Neural cell (in vitro differentiated cells): ENCODE measurements around the gene KIF4A. TPM values are rescaled to one million over a fixed set of nuclear protein-coding genes. Genes with fewer than 3 reads are reported as not detected.

Experiments
- H2AFZ ChIP-seq: fragments of 200-600, 300-800 bp; sonication (generic), shearing (Covaris generic); 2 replicates; pipeline ENCODE4 v1.6.0; 2014; ENCODE audit warnings: low read depth, mild to moderate bottlenecking, antibody characterized with exemption, low read length, moderate library complexity
- H3F3A ChIP-seq: fragments of 200-600 bp; shearing (Covaris generic); 2 replicates; pipeline ENCODE4 v1.6.1; 2016; ENCODE audit warnings: mild to moderate bottlenecking, moderate library complexity, mixed read lengths, antibody characterized with exemption, low read length; ENCODE audit not compliant: insufficient read depth, poor library complexity, severe bottlenecking
- H3K27ac ChIP-seq: fragments of 200-600, 300-800 bp; sonication (generic), shearing (Covaris generic); 2 replicates; pipeline ENCODE4 v1.5.1; 2014; ENCODE audit warnings: mild to moderate bottlenecking, low read length, moderate library complexity
- H3K27me3 ChIP-seq: fragments of 300-800, 200-600 bp; sonication (generic), shearing (Covaris generic); 2 replicates; pipeline ENCODE4 v1.6.0; 2014; ENCODE audit warnings: mild to moderate bottlenecking, low read depth, low read length, moderate library complexity; ENCODE audit not compliant: insufficient read depth
- H3K36me3 ChIP-seq: fragments of 300-800, 200-600 bp; sonication (generic), shearing (Covaris generic); 2 replicates; pipeline ENCODE4 v1.5.1; 2014; ENCODE audit warnings: mild to moderate bottlenecking, antibody characterized with exemption, low read length, moderate library complexity; ENCODE audit not compliant: insufficient read depth
- H3K4me2 ChIP-seq: fragments of 300-800, 200-600 bp; sonication (generic), shearing (Covaris generic); 2 replicates; pipeline ENCODE4 v1.6.0; 2014; ENCODE audit warnings: mild to moderate bottlenecking, low read length
- H3K4me3 ChIP-seq: fragments of 300-800, 200-600 bp; sonication (generic), shearing (Covaris generic); 2 replicates; pipeline ENCODE4 v1.5.1; 2014; ENCODE audit warnings: mild to moderate bottlenecking, low read length, moderate library complexity
- H3K79me2 ChIP-seq: fragments of 200-600 bp; shearing (Covaris generic); replicated peaks from 2 replicates; pipeline ENCODE4 v1.6.0; 2014; ENCODE audit warnings: mild to moderate bottlenecking, low read length, moderate library complexity; ENCODE audit not compliant: insufficient read depth
- H3K9ac ChIP-seq: fragments of 300-800, 200-600 bp; sonication (generic), shearing (Covaris generic); 2 replicates; pipeline ENCODE4 v1.6.1; 2016; ENCODE audit warnings: mild to moderate bottlenecking, low read length, mixed read lengths
- H3K9me2 ChIP-seq: fragments of 200-600 bp; shearing (Covaris generic); 2 replicates; pipeline ENCODE4 v1.6.1; 2016; ENCODE audit warnings: mild to moderate bottlenecking, low read length, mixed read lengths; ENCODE audit not compliant: insufficient read depth
- H3K9me3 ChIP-seq: fragments of 200-600, 300-800 bp; sonication (generic), shearing (Covaris generic); 2 replicates; pipeline ENCODE4 v1.6.1; 2016; ENCODE audit warnings: mild to moderate bottlenecking, mixed run types, low read length, moderate library complexity, mixed read lengths
- H4K20me1 ChIP-seq: fragments of 200-600 bp; shearing (Covaris generic); 2 replicates; pipeline ENCODE4 v1.6.1; 2016; ENCODE audit warnings: mild to moderate bottlenecking, mixed run types; ENCODE audit not compliant: insufficient read depth
- CTCF ChIP-seq: fragments of 450-650 bp; IDR thresholded peaks from 2 replicates; pipeline ENCODE4 v1.5.1; 2014; ENCODE audit warnings: antibody characterized with exemption, mild to moderate bottlenecking, moderate library complexity; ENCODE audit not compliant: poor library complexity, severe bottlenecking
- EP300 ChIP-seq: fragments of 450-650 bp; conservative IDR thresholded peaks from 2 replicates; pipeline ENCODE4 v1.6.1; 2014; ENCODE audit warnings: antibody characterized with exemption, mild to moderate bottlenecking, moderate library complexity; ENCODE audit not compliant: poor library complexity, severe bottlenecking
- MXI1 ChIP-seq: fragments of 450-650 bp; conservative IDR thresholded peaks from 2 replicates; pipeline ENCODE4 v1.6.1; 2014; ENCODE audit warnings: antibody characterized with exemption, mild to moderate bottlenecking; ENCODE audit not compliant: poor library complexity, severe bottlenecking
- POLR2AphosphoS5 ChIP-seq: IDR thresholded peaks from 2 replicates; pipeline ENCODE4 v1.6.1; 2012
- RAD21 ChIP-seq: fragments of 450-650 bp; conservative IDR thresholded peaks from 2 replicates; pipeline ENCODE4 v1.6.1; 2014; ENCODE audit warnings: antibody characterized with exemption, mild to moderate bottlenecking, moderate library complexity
- REST ChIP-seq: IDR thresholded peaks from 2 replicates; pipeline ENCODE4 v1.6.1; 2012; ENCODE audit warnings: borderline replicate concordance
- SMC3 ChIP-seq: fragments of 450-650 bp; conservative IDR thresholded peaks from 2 replicates; pipeline ENCODE4 v1.6.1; 2014; ENCODE audit warnings: antibody characterized with exemption, mild to moderate bottlenecking, moderate library complexity; ENCODE audit not compliant: poor library complexity
- TAF1 ChIP-seq: IDR thresholded peaks from 2 replicates; pipeline ENCODE4 v1.6.1; 2012; ENCODE audit warnings: low read depth
- polyA minus RNA-seq: library from RNA; depleted of rRNA, polyadenylated mRNA; stranded (reverse); fragments of >200 nt; gene quantifications from 2 replicates; pipeline ENCODE4 v1.2.3, GENCODE V29; 2014
- polyA plus RNA-seq: library from polyadenylated mRNA; depleted of rRNA; stranded (reverse); fragments of >200 nt; gene quantifications from 2 replicates; pipeline ENCODE4 v1.2.3, GENCODE V29; 2014

The KIF4A gene, protein sequence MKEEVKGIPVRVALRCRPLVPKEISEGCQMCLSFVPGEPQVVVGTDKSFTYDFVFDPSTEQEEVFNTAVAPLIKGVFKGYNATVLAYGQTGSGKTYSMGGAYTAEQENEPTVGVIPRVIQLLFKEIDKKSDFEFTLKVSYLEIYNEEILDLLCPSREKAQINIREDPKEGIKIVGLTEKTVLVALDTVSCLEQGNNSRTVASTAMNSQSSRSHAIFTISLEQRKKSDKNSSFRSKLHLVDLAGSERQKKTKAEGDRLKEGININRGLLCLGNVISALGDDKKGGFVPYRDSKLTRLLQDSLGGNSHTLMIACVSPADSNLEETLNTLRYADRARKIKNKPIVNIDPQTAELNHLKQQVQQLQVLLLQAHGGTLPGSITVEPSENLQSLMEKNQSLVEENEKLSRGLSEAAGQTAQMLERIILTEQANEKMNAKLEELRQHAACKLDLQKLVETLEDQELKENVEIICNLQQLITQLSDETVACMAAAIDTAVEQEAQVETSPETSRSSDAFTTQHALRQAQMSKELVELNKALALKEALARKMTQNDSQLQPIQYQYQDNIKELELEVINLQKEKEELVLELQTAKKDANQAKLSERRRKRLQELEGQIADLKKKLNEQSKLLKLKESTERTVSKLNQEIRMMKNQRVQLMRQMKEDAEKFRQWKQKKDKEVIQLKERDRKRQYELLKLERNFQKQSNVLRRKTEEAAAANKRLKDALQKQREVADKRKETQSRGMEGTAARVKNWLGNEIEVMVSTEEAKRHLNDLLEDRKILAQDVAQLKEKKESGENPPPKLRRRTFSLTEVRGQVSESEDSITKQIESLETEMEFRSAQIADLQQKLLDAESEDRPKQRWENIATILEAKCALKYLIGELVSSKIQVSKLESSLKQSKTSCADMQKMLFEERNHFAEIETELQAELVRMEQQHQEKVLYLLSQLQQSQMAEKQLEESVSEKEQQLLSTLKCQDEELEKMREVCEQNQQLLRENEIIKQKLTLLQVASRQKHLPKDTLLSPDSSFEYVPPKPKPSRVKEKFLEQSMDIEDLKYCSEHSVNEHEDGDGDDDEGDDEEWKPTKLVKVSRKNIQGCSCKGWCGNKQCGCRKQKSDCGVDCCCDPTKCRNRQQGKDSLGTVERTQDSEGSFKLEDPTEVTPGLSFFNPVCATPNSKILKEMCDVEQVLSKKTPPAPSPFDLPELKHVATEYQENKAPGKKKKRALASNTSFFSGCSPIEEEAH
- polyA plus RNA-seq (1.1 and 2.7 TPM in 2 replicates), polyA minus RNA-seq (2.2 and 2.8 TPM in 2 replicates)

DNA sequence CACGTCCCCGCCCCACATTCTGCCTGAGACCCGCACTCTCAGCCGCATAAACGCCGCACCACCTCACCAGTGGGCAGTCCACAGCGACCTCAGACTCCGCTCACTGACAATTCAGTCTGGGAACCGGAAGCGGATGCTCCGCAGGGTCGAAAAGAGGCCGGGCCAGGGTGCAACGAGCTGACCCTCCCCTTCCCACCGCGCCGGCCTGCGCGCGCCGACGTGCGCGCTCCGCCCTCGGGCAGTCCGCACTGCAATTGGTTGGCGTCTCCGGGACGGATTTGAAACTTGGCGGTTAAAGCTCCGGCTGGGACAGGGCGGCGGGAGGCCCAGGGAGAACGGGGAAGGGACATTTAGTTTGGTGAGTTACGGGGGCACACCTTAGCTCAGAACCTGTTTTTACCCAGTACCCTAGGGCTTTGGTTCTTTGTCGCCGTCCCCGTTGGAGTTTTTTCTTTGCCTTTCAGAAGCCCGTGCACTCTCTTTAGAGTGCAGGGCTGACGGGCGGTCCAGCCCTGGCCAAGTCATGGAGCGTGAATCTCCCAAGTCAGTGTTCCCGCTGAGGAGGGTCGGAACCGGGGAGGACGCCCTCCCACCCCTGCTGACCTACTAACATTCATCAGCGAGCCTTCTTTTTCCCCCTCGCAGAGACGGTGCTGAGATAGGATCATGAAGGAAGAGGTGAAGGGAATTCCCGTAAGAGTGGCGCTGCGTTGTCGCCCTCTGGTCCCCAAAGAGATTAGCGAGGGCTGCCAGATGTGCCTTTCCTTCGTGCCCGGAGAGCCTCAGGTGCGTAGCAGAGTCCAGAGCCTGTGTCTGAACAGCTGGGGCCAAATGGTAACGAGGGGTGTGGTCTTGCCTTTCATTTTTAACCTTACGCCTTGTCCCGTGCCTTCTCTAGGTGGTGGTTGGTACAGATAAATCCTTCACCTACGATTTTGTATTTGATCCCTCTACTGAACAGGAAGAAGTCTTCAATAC lies at the start of gene KIF4A, which contains the start of gene PDZD11:
Gene KIF4A (plus strand): TSS at position 312 of the 978 bp plus-strand sequence. CDS start 355 bp downstream, at position 667.
Gene PDZD11 (minus strand): TSS at position 135 of the 978 bp plus-strand sequence. CDS start 586 bp downstream, outside the sequence.
- Histone ChIP-seq H2AFZ (peak within 1 kb of the TSS; percentile 21), H3K4me2 (peak within 1 kb of the TSS; percentile 44), H3K27me3 (no peaks in the 10 kb centered on the region), H4K20me1 (no peaks in the 10 kb centered on the region), H3K79me2 (peaks cover 15% of the 10 kb centered on the region), H3F3A (no peaks in the 10 kb centered on the region), H3K9ac (peak within 1 kb of the TSS; percentile 65), H3K27ac (no peak within 1 kb of the TSS), H3K9me2 (no peaks in the 10 kb centered on the region), H3K4me3 (peak within 1 kb of the TSS; percentile 73), H3K36me3 (no peaks in the 10 kb centered on the region), H3K9me3 (no peaks in the 10 kb centered on the region)
- peak; percentile 79 for TF ChIP-seq POLR2AphosphoS5
- TF ChIP-seq SMC3: peak; percentile 13
- TF ChIP-seq RAD21: peak; percentile 38
- no peak for TF ChIP-seq EP300
- TF ChIP-seq MXI1: peak; percentile 91
- TF ChIP-seq REST: no peak
- TF ChIP-seq TAF1: no peak

DNA sequence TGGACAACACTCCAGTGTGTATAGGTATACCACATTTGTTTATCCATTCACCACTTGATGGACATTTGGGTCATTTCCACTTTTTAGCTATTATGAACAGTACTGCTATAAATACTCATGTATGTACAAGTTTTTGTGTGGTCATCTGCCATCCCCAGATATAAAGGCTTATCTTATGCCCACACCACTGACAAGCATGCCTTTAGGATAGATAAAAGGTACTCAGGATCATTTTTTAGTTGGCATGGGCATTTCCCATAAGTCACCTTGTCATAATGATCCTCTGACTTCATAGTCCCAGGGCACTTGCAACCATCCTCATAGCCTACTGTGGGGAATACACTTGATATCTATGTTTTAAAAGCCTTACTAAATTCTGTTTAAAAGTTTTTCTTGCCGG lies 49.2 kb upstream of the KIF4A start:
- Histone ChIP-seq H2AFZ (no peak overlapping the region), H3K9me3 (no peaks in the 10 kb centered on the region), H3K27me3 (no peaks in the 10 kb centered on the region), H3K4me3 (no peak overlapping the region), H3F3A (no peaks in the 10 kb centered on the region), H3K9ac (no peak overlapping the region), H3K4me2 (no peak overlapping the region), H3K27ac (no peak overlapping the region), H4K20me1 (no peaks in the 10 kb centered on the region), H3K79me2 (no peaks in the 10 kb centered on the region), H3K36me3 (no peaks in the 10 kb centered on the region), H3K9me2 (no peaks in the 10 kb centered on the region)
- TF ChIP-seq CTCF (no peak), EP300 (no peak)
